Amniotic stem cell (primary cell): ENCODE data around the gene PDLIM7.

ENCODE experiments used
- DNase-seq: peaks from one replicate; lab custom pipeline; 2025; lab: John Stamatoyannopoulos, UW

The PDLIM7 gene

DNA sequence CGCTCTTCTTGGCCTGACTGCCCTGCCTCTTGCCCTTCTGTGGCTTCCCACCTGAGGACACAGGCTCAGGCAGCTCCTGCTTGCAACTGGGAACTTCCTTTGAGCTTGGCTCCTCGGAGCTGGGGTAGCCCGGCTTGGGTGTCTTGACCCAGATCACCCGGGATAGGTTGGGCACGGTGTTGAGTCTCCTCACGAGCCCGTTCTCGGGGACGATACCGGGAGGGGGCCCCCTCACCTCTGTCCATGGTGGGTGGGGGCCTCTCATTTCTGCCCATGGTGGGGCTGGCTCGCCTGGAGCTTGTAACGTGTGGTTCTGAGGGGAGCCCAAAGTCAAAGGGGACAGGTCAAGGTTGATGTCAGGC, 27.1 kb upstream of the PDLIM7 start:
- no peak for DNase-seq

DNA sequence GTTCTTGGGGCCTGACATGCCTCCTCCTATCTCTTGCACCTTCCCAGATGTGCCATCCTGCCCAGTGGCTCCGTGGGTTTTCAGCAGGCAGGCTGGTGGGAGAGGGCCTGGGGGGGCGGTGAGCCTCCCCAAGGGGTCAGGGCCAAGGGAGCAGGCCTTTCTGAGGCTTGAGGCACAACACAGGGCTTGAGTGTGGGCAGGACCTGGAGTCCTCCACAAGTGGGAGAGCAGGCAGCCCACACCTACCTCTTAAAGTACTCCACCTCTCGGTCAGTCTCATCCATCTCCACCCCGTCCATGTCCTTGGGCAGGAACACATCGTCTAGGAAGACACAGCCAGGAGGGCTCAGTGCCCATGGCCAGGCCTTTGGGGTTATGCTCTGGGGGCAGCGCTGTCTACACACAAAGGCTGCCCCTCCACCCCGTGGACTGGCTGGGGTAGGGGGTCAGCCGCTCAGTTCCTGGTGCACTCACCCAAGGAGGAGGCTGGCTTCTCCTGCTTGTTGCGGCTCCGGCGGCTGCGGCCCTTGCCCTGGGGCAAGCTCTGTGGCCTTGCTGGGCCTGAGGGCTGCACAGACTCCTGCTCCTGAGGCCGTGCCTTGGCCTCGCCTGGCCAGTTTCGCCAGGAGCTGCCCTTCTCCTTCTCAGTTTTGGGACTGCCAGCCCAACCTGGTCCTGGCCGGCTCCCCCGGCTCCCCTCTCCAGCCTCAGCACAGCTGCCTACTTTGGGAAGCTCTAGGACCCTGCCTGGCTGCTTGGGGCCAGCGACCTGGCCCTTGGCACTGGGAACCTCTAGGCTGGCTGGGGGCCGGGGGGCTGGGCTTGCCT, 26.5 kb upstream of the PDLIM7 start:
- no peak for DNase-seq

DNA sequence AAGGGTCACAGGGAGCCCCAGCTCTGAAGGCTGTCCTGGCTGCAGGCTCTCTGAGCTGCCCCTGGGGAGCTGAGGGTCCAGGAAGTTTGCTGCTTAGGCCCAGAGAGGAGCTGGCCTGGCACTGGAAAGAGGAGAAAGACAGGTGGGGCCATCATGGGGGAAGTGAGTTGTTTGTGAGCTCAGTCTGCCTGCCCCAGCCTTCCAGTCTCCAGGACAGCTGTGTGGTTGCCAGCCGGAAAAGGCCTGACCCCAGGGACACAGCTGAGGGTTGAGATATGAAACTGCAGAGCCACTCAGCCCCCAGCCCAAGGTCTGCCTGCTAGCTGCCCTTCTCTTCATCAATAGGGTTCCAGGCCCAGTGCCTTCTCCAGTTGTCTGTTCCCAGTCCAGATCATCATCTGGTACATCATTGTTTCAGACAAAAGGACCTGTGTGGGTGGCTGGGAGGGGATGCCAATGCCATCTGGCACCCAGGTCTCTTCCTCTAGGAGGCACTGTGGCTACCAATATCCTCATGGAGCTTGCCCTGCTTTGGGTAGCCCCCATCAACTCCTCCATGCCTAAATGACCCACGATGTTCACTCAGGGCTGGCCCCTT, 23.6 kb upstream of the PDLIM7 start:
- no peak for DNase-seq

DNA sequence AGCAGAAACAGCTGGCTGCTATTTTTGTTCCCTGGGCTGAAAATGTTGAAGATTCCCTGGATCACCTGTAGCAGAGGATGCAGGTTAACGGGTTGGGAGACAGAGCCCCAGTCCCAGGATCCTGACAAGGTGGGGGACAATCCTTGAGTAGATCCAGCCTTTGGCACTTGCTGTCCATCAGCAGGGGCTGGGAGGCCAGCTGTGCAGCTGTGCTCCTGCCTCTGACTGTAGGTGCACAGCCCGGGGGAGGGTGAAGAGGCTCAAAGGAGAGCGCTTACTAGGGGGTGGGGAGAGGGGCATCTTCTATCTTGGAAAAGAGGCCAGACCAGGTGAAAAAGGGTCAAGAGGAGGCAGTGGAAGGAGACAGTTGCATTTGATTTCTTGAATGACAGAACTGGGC, 22.9 kb upstream of the PDLIM7 start:
- no peak for DNase-seq

DNA sequence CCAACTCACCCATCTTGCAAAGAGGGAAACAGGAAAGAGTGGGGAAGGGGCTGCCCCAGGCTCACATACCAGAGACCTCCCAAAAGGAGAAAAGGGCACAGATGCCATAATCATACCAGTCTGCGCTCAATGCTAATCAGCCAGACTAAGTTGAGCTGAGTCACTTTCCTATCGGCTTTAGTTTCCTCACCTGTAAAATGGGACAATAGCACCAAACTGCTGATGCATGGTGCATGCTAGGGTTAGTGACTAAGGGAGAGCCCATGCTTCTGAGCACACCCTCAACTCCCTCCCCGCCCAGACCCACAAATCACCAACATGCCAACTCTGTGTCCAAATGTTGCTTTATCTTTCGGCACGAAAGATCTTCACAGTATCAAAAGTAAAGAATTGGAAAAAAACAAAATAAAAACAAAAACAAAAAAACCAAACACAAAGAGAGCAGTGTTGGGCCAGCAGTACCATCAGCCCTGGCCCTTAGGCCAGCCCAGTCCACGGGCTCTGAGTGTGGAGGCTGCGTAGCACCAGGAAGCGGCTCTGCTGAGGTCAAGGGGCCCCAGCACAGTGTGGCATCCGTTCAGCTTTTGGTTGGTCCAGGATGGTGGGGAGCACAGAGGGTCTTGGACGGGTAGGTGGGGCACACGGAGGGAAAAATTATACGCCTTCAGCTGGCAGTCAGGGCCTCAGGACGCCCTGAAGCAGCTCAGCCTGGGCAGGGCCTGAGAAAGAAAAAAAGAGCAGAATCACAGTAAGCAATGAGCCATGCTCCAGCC, 22.2 kb upstream of the PDLIM7 start:
- DNase-seq, result no peak

DNA sequence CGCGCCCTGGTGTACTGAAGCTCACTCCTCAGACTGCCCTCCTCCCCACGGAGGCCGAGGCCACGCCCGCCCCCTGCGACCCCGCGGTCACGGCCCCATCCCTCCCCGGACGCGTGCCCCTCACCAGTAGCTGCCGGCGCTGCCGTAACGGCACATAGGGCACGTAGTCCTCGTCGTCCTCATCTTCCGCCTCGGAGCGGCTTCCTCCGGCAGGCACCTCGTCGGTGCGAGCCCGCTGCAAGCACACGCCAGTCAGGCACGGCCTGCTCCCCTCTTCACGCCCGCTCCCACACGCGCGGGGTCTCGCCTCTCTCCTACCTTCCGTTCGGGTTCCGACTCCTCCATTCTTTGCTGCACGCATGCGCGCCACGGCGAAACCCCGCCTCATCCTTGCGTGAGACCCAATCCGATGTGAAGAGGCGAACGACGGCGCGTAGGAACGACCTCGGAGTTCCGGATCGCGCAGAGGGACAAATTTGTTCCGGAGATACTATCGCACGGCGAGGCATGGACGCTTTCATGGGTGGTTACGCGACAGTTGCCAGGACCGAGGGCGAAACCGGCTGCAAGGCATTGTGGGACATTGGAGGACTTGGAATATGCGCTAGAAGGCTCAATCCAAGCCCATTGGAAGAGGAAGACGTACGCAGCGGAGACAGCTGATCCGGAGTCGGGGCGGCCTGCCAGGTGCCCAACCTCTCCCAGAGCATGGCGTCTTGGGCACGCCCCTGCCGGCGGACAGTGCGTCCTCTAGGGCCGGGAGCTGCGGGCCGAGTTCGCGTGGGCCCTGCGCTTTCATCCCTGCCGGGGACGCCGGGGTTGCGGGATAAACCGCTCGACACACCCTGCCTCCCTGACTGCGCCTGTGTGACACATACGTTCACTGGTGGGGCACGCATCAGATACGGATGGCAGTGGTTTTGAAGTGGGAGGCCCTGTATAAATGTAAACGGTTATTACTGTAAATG, 19.5 kb upstream of the PDLIM7 start, which contains the start of gene DDX41:
DDX41 (minus strand) TSS at position 361 of the 968 bp plus-strand sequence; CDS start at position 345, 16 bp downstream.
- DNase-seq, result peak; percentile 97

DNA sequence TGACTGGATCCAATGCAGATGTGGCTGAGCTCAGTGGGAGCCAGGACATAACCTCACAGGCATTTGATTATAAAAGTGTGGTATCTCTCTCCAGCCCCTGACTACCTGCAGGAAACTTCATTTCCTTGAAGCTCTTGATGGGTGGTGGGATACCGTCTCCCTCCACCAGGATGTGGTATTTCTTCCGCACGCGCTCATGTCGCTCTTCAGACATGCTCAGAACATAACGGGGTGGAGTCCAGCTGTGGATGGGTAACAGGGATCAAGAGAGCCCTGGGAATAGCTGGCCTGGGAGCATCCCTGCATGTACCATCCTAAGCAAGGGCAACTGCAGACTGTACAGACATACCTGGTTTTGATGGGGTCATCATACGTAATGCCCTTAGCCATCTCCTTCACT, 18.2 kb upstream of the PDLIM7 start:
- DNase-seq, result no peak

DNA sequence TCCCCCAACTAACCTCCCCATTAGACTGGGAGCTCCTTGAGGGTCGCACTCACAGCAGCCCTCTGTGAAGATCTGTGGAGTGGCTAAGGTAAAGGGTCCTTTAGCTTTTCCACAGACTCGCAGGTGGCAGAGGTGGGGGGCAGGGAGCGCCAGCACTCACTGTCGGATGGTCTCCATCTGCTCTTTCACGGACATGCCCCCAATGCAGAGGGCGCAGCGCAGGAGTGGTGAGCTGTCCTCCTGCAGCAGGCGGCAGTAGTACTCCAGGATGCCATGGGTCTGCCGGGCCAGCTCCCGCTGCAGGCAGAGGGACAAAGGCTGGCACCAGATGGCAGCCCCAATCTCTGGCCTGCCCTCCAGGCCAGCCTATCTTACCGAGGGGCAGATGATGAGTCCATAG, 17.1 kb upstream of the PDLIM7 start:
- DNase-seq, result no peak

DNA sequence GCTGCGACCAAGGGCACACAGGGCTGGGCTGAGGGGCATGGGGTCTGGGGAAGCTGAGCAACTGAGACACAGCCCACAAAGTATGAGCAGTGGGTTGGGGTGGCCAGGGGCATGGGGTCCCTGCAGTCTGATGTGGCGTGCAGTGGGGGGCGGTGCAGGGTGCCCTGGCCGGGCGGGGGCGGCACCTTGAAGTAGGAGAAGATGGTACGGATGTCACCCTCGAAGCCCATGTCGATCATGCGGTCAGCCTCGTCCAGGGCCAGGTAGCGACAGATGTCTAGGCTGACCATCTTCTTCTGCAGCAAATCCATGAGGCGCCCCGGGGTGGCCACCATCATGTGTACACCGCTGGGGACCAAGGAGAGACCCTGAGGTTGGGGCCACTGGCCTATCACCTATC, 16.1 kb upstream of the PDLIM7 start:
- DNase-seq, result no peak

DNA sequence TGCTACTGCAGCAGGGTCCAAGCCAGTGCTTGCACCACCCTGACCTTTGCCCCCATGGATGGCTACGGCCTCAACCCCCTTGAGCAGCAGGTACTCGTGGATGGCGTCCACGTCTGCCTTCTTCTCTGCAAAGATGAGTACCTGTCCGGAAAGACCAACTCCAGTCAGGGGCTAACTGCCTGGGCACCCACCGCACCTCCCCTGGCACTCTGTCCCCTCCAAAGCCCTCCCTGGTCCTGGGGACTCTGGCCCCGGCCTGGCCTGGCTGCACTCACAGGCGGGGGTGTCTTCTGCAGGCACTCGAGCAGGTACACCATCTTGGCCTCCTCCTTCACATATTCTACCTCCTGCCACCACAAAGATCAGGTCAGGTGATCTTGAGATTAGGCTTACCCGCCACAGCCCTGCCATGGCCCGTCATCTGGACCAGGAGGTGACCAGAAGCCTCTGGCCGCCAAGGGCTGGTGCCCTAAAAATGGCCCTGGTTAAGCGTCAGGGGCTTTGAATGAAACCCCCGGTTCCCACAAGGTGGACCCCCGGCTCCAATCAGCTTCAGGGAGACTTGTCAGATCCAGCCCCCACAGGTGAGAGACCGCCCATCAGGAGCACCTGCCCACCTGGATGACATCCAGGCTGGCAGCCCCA, 15.5 kb upstream of the PDLIM7 start:
- no peak for DNase-seq

DNA sequence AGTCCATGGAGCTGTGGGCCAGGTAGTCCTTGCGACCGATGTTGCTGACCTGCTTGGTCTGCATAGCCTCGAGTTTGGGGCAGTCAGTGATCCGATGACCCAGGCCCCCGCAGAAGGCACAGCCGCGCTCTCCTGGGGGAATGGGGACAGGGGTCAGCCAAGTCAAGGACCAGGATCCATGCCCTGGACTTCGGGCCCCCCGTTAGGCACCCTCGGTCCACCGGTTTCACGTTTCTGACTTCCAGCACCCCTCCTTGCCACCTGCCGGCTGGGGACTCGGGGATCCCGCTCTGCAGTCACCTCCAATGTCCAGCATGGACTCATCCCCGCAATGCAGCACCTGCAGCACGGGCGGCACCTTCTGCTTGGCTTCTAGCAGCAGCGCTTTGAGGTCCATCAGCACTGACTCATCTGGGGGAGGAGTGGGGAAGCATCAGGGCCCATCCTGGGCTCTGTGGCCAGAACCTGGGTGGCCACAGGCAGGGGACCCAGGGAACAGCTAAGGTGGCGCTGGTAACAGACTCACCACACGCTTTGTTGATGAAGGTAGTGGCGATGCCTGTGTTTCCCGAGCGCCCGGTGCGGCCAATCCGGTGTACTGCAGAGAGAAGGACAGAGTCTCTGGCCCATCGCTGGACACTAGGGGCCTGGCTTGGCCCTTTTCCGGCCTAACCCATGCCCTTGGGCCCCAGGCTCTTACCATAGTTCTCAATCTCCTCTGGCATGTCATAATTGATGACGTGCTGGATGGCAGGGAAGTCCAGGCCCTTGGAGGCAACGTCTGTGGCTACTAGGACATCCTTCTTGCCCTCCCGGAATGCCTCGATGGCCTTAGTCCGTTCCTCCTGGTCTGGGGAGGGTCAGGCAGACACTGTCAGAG, 14.6 kb upstream of the PDLIM7 start:
- DNase-seq, result no peak

DNA sequence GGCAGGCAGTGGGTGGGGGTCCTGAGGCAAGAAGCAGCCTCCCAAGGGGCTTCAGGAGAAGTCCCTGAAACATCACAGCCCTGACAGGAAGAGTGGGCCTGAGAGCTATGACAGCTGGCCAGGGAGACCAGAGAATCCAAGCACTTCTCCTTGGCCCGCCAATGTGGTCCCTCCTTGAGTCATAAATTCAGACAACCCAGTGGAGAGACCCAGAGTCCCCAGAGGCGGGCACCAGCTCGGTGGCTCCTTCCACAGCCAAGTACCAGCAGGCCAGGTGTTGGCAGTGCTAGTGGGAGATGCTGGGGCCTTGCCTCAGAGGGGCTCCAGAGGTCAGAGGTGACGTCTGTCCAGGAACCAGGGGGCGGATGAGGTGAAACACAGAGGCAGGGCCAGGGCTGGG, 13.8 kb upstream of the PDLIM7 start:
- no peak for DNase-seq

DNA sequence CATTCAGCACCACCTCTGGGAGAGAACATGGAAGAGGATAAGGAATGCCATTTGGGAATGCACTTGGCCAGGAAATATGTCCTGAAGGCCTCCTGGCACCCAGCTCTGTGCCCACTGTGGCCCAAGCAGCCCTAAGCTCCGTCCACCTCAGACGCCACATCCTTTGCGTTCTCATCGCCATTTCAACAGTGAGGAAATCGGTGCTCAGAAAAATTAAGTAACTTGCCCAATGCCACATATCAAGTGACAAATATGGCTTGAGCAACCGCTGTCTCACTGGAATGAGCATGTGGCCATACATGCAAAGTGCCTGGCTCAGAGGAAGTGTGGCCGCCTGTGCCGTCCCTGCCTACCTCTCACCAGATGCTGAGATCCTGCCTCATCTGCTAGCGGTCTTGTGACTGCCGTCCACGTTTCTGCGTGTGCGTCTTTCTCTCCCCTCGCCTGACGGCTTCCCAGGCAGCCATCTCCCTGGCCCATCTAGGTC, 13.2 kb upstream of the PDLIM7 start:
- no peak for DNase-seq

DNA sequence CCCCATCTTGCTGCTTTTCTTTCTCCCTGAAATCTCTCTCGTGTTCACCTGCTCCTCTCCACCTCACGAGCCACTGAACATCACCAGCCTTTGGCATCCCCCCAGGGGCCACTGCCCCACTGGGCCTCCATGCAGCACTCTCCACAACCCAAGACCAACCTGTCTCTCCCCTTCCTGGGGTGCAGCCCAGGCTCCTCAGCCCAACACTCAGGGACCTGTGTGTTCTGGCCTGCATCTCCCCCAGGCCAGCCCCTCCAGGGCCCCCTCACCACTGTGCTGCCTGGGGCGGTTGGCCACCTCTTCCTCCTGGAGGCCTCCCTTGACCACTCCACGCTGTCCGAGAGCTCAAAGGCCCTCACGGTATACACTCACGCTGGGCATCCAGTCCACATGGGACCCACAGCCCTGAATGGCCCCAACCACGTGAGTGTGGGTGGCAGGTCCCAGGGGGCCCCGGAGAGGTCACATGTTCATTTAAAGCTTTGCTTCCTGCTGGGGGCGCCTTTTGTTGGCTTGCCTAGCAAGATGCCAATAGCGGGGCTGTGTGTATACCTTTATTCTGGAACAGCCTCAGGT, 12.7 kb upstream of the PDLIM7 start:
- DNase-seq, result no peak

DNA sequence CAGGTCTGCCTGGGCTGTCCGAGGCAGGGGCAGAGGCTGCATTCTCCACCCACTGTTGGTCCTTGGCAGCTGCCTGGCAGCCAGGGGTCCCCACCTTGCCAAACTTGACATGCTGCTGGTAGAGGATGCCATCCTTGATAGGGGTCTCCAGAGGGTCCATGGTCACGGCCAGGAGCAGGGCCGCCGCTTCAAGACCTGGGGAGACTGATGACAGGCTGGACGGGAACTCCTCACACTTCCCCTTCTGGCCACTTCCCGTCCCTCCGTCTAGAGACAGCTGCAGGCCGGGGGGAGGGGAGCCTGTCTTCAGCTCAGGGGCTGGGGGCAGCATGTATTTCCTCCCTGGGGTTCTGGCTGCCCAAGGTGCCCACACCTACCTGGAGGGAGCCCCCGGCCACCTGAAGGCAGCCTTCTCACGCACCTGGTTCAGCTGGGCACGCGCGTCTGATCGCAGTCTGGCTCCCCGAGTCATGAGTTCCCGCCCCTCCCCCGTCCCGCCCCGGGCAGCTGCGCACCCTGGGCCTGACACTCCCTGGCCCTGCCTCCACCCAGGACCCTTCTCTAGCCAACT, 12.1 kb upstream of the PDLIM7 start, which contains the start of gene DOK3:
DOK3 (minus strand) TSS at position 446 of the 571 bp plus-strand sequence; CDS start at position 160, 286 bp downstream.
- no peak for DNase-seq

DNA sequence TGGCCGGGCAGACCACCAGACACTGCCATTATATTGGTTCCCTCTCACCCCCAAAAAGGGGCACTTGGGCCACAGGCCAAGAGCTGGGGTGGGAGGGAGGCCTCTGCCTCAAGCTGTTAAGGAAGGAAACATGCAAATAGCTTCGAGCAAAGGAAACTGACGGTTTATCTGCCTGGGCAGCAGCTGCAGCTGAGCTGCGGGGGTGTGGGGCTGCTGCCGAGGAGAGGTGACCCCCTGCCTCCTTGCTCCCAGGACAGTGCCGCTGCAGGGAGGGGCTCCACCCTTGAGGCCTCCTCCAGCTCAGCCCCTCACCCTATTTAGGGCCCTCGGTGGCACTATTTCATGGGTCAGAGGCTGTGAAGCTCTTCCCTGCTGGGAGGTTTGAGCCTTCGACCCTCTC, 11.4 kb upstream of the PDLIM7 start:
- DNase-seq, result no peak

DNA sequence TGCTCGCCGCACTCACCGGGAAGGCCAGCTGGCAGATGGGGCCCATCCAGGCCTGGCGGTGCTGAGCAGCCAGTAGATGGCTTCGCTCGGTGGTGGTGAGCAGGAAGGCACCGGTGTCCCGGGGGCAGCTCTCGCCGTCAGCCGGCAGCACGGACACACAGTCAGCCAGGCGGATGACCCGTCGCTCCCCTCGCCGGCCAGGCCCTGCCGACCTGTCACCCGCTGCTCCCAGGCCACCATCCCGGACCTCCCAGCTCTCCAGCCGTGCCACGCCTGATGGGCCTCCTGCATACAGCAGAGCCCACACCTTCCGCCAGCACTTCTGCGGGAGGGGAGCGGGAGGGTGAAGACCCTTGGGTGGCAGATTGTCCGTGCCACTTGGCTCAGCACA, 10.8 kb upstream of the PDLIM7 start:
- no peak for DNase-seq

DNA sequence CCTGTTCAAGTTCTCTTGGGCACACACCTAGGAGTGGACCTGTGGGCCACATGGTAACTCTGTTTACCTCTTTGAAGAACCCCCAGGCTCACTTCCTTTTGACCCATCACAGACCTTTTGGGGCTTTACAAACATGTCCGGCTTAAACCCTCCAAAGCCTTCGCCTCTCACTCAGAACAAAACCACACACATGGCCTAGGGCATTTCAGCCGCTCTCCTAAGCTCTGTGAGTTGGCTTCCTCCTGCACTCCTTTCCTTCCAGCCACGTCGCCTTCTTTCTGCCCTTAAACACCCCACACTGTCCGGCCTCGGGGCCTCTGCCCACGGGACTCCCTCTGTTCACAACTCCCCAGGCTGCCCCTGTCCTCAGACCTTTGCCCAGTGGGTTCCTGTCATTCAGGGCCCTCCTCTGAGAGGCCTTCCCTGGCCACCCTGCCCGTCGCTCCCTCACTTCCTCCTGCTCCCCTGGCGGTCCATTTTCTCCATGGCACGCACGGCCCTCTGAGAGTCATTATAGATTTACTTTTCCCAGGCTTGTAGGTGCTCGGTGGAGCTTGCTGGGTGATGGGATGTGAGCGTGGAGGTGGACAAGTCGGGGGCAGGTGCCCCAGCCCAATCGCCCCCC, 10.3 kb upstream of the PDLIM7 start:
- no peak for DNase-seq

DNA sequence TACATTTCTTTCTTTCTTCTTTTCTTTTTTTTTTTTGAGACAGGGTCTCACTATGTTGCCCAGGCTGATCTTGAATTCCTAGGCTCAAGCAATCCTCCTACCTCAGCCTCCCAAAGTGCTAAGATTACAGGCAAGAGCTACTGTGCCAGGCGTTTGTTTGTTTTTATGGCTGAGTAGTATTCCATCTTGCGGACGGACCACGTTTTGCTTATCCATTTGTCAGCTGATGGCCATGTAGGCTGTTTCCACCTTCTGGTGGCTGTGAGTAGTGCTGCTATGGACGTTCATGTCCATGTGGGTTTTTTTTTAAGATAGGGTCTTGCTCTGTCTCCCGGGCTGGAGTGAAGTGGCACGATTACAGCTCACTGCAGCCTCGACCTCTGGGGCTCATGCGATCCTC, 9.8 kb upstream of the PDLIM7 start:
- DNase-seq, result no peak
